IMR-90 (cell line): ENCODE measurements around the gene OR2C3. TPM values are rescaled to one million over a fixed set of nuclear protein-coding genes. Genes with fewer than 3 reads are reported as not detected.

Experiments
- ATAC-seq: fragments of 200-7000 bp; cut with Tn5 transposase; 2 replicates; pipeline ENCODE4 v1.9.1; 2020; ENCODE audit warnings: low read depth, mild to moderate bottlenecking, moderate library complexity
- BruUV-seq: library from RNA; stranded (reverse); fragments of 400-500 nt; replicated peaks from 2 replicates; lab custom pipeline; 2021; lab: Mats Ljungman, UMichigan
- CTCF ChIA-PET: fragments of 300-600 bp; formaldehyde crosslinking; extraction: SDS; loops from one replicate; lab custom pipeline; 2021; ENCODE audit warnings: antibody characterized with exemption; lab: Yijun Ruan, JAX
- POLR2A ChIA-PET: fragments of 300-600 bp; sonication (Branson Sonifier 250); formaldehyde crosslinking; loops from one replicate; lab custom pipeline; 2022; ENCODE audit warnings: antibody characterized with exemption; ENCODE audit not compliant: unreplicated experiment; lab: Charles Lee
- DNase-seq: peaks from one replicate; pipeline ENCODE4 v3.0.0; 2013
- H2AFZ ChIP-seq: replicated peaks from 2 replicates; pipeline ENCODE3; 2013; ENCODE audit warnings: low read length, mild to moderate bottlenecking; ENCODE audit not compliant: poor library complexity
- H2AK5ac ChIP-seq: 2 replicates; pipeline ENCODE4 v1.6.1; 2013; ENCODE audit warnings: low read depth, low read length, inconsistent platforms
- H2AK9ac ChIP-seq: replicated peaks from 2 replicates; pipeline ENCODE3; 2013; ENCODE audit warnings: mild to moderate bottlenecking, low read depth, low read length, moderate library complexity; ENCODE audit not compliant: poor library complexity
- H2BK120ac ChIP-seq: 2 replicates; pipeline ENCODE4 v1.6.1; 2013; ENCODE audit warnings: low read depth, low read length, inconsistent platforms
- H2BK15ac ChIP-seq: 3 replicates; pipeline ENCODE4 v1.6.1; 2013; ENCODE audit warnings: low read depth, low read length, inconsistent platforms
- H2BK20ac ChIP-seq: 2 replicates; pipeline ENCODE4 v1.6.1; 2013; ENCODE audit warnings: low read depth, mild to moderate bottlenecking, inconsistent platforms, low read length, moderate library complexity
- H2BK5ac ChIP-seq: 2 replicates; pipeline ENCODE4 v1.6.1; 2013; ENCODE audit warnings: mild to moderate bottlenecking, low read depth, low read length, inconsistent platforms; ENCODE audit not compliant: poor library complexity, severe bottlenecking
- H3K14ac ChIP-seq: replicated peaks from 2 replicates; pipeline ENCODE4 v1.6.1; 2013; ENCODE audit warnings: low read depth, low read length, inconsistent platforms
- H3K18ac ChIP-seq: 2 replicates; pipeline ENCODE4 v1.6.1; 2013; ENCODE audit warnings: low read depth, low read length, control low read depth
- H3K23ac ChIP-seq: 2 replicates; pipeline ENCODE4 v1.6.1; 2013; ENCODE audit warnings: low read depth, low read length, inconsistent platforms
- H3K27ac ChIP-seq: 2 replicates; pipeline ENCODE4 v1.5.1; 2013; ENCODE audit warnings: mild to moderate bottlenecking, control low read depth, low read length; ENCODE audit not compliant: insufficient read depth
- H3K27me3 ChIP-seq: 2 replicates; pipeline ENCODE4 v1.6.1; 2013; ENCODE audit warnings: low read length; ENCODE audit not compliant: control insufficient read depth, insufficient read depth
- H3K36me3 ChIP-seq: 2 replicates; pipeline ENCODE4 v1.6.1; 2013; ENCODE audit warnings: low read length, mixed read lengths; ENCODE audit not compliant: control insufficient read depth, insufficient read depth
- H3K4ac ChIP-seq: 2 replicates; pipeline ENCODE4 v1.6.1; 2013; ENCODE audit warnings: low read depth, low read length, inconsistent platforms
- H3K4me1 ChIP-seq: 2 replicates; pipeline ENCODE4 v1.6.1; 2013; ENCODE audit warnings: low read length, mixed read lengths; ENCODE audit not compliant: control insufficient read depth, insufficient read depth
- H3K4me2 ChIP-seq: 2 replicates; pipeline ENCODE4 v1.6.1; 2013; ENCODE audit warnings: low read depth, mild to moderate bottlenecking, control low read depth, low read length, moderate library complexity
- H3K4me3 ChIP-seq: 2 replicates; pipeline ENCODE4 v1.5.1; 2013; ENCODE audit warnings: low read depth, mild to moderate bottlenecking, control low read depth, low read length, moderate library complexity; ENCODE audit not compliant: insufficient read depth
- H3K56ac ChIP-seq: 2 replicates; pipeline ENCODE4 v1.6.1; 2013; ENCODE audit warnings: low read length, inconsistent platforms; ENCODE audit not compliant: insufficient read depth; ENCODE audit errors: extremely low read depth
- H3K79me1 ChIP-seq, 2 experiments: 2 replicates each; pipeline ENCODE4 v1.6.1; 2013; ENCODE audit warnings: low read length in 2 of 2, inconsistent platforms in 1 of 2, low read depth in 1 of 2
- H3K9ac ChIP-seq: 2 replicates; pipeline ENCODE4 v1.6.1; 2013; ENCODE audit warnings: low read depth, low read length, control low read depth
- H3K9me1 ChIP-seq: 2 replicates; pipeline ENCODE4 v1.6.1; 2013; ENCODE audit warnings: low read length, inconsistent platforms; ENCODE audit not compliant: insufficient read depth
- H3K9me3 ChIP-seq: 2 replicates; pipeline ENCODE4 v1.6.1; 2013; ENCODE audit warnings: low read length; ENCODE audit not compliant: control insufficient read depth, insufficient read depth
- H4K20me1 ChIP-seq: 2 replicates; pipeline ENCODE4 v1.6.1; 2013; ENCODE audit warnings: low read length, inconsistent platforms; ENCODE audit not compliant: insufficient read depth
- H4K5ac ChIP-seq: 2 replicates; pipeline ENCODE4 v1.6.1; 2013; ENCODE audit warnings: mild to moderate bottlenecking, low read depth, low read length, control low read depth
- H4K8ac ChIP-seq, 2 experiments: 2 replicates each; pipeline ENCODE4 v1.6.1; 2013; ENCODE audit warnings: low read depth in 2 of 2, low read length in 2 of 2, control low read depth in 1 of 2, inconsistent platforms in 1 of 2
- H4K91ac ChIP-seq: 2 replicates; pipeline ENCODE4 v1.6.1; 2013; ENCODE audit warnings: low read depth, low read length, inconsistent platforms; ENCODE audit not compliant: insufficient read depth
- BHLHE40 ChIP-seq: fragments of 150-350 bp; IDR thresholded peaks from 2 replicates; pipeline ENCODE4 v1.6.1; 2016; ENCODE audit warnings: mild to moderate bottlenecking, low read depth, low read length
- CEBPB ChIP-seq: IDR thresholded peaks from 2 replicates; pipeline ENCODE4 v1.6.1; 2012; ENCODE audit warnings: low read depth, low read length, improper control_type of control experiment
- CHD1 ChIP-seq: IDR thresholded peaks from 2 replicates; pipeline ENCODE4 v1.6.1; 2012; ENCODE audit warnings: low read depth, low read length, improper control_type of control experiment
- ELK1 ChIP-seq: fragments of 150-350 bp; IDR thresholded peaks from 2 replicates; pipeline ENCODE4 v1.6.1; 2016; ENCODE audit warnings: low read depth, mild to moderate bottlenecking, low read length, moderate library complexity, borderline replicate concordance
- RAD21 ChIP-seq: IDR thresholded peaks from 2 replicates; pipeline ENCODE4 v1.6.1; 2012; ENCODE audit warnings: low read length, improper control_type of control experiment
- RCOR1 ChIP-seq: IDR thresholded peaks from 2 replicates; pipeline ENCODE4 v1.6.1; 2012; ENCODE audit warnings: mild to moderate bottlenecking, low read length, improper control_type of control experiment; ENCODE audit not compliant: insufficient replicate concordance
- RFX5 ChIP-seq: IDR thresholded peaks from 2 replicates; pipeline ENCODE4 v1.8.0; 2012; ENCODE audit warnings: low read depth, mild to moderate bottlenecking, low read length, moderate library complexity
- SMC3 ChIP-seq: fragments of 150-350 bp; IDR thresholded peaks from 2 replicates; pipeline ENCODE4 v1.6.1; 2016; ENCODE audit warnings: low read depth, mild to moderate bottlenecking, antibody characterized with exemption, low read length, moderate library complexity
- USF2 ChIP-seq: fragments of 150-350 bp; IDR thresholded peaks from 2 replicates; pipeline ENCODE4 v1.6.1; 2017; ENCODE audit warnings: mild to moderate bottlenecking, antibody characterized with exemption, low read length, low read depth
- WGBS, 2 experiments: methylation state at CpG; one replicate each; pipeline versions ENCODE4 v1.1.5 to v1.1.7; 2013; ENCODE audit warnings: missing lambda C conversion rate in 2 of 2; ENCODE audit not compliant: insufficient read length in 1 of 2; ENCODE audit errors: extremely low coverage in 2 of 2; 5-methylcytosine and 5-hydroxymethylcytosine counted together
- dilution Hi-C: fragments of 300-500 bp; cut with HindIII; formaldehyde crosslinking; loops from one replicate; pipeline ENCODE4 v1.14.3; 2018; ENCODE audit warnings: low sequenced_read_pairs; ENCODE audit not compliant: unreplicated experiment
- in situ Hi-C: fragments of 300-500 bp; cut with MboI; formaldehyde crosslinking; loops from 3 replicates; pipeline ENCODE4 v1.14.3; 2019; ENCODE audit warnings: low sequenced_read_pairs, inconsistent platforms, mixed read lengths
- intact Hi-C: fragments of 100-400 bp; cut with micrococcal nuclease; formaldehyde crosslinking; loops from 2 replicates; pipeline ENCODE4 v1.10.0; 2022
- polyA plus RNA-seq, 3 experiments: library from polyadenylated mRNA; depleted of rRNA; stranded (reverse); fragments of >200 nt; gene quantifications; 2 replicates each; pipeline ENCODE4 v1.2.3, GENCODE V29; 2012; ENCODE audit warnings: low replicate concordance in 1 of 3
- total RNA-seq: library from RNA; depleted of rRNA; stranded (reverse); fragments of >200 nt; gene quantifications from 2 replicates; pipeline ENCODE4 v1.2.3, GENCODE V29; 2012

The OR2C3 gene
- total and polyA plus RNA-seq, 2 of the 4 experiments (the other 2 are of a cell fraction) = not detected

DNA sequence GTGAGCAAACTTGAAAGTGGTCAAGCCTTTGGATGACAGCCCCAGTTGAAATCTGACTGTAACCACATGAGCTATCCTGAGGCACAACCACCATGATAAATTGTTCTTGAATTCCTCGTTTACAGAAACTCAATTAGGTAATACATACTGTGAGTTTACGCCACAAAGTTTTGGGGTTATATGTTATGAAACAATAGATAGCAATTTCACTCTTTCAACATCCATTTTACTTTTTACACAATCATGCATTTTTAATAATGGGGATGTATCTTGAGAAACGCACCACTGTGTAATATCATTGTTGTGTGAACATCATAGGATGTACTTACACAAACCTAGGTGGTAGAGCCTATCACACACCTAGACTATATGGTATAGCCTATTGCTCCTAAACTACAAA, 35.4 kb downstream of the OR2C3 start:
- dilution Hi-C loops = no loop called here
- Histone ChIP-seq H2BK20ac (no peak overlapping the region), H2AK5ac (no peak overlapping the region), H3K36me3 (no peaks in the 10 kb centered on the region), H3K14ac (no peak overlapping the region), H4K20me1 (no peaks in the 10 kb centered on the region), H2BK120ac (no peak overlapping the region), H3K27ac (no peak overlapping the region), H3K9me1 (no peaks in the 10 kb centered on the region), H4K5ac (no peak overlapping the region), H4K8ac (no peak overlapping the region), H2BK15ac (no peak overlapping the region), H4K91ac (no peak overlapping the region), H3K4me1 (no peaks in the 10 kb centered on the region), H3K9me3 (peaks cover 6% of the 10 kb centered on the region), H3K4ac (no peak overlapping the region), H3K56ac (no peak overlapping the region), H3K9ac (no peak overlapping the region), H3K18ac (no peak overlapping the region), H3K4me2 (no peak overlapping the region), H2AK9ac (no peak overlapping the region), H2AFZ (no peak overlapping the region), H2BK5ac (no peak overlapping the region), H3K79me1 (no peaks in the 10 kb centered on the region), H3K27me3 (no peaks in the 10 kb centered on the region), H3K4me3 (no peak overlapping the region), H3K23ac (no peak overlapping the region)
- no peak for ATAC-seq
- BruUV-seq = no TSS peak
- ChIA-PET POLR2A (no interaction called here), CTCF (no interaction called here)
- DNase-seq = no peak
- no CpG with 5 or more reads among the region's 3 CpGs for WGBS, 2 experiments
- in situ Hi-C loops = no loop called here
- intact Hi-C loops = no loop called here
- TF ChIP-seq RFX5 (no peak), BHLHE40 (no peak), RAD21 (no peak), CEBPB (no peak), USF2 (no peak), ELK1 (no peak), CHD1 (no peak), RCOR1 (no peak), SMC3 (no peak)
